ENCODE data around the gene NCK2.

NCK2 gene

DNA sequence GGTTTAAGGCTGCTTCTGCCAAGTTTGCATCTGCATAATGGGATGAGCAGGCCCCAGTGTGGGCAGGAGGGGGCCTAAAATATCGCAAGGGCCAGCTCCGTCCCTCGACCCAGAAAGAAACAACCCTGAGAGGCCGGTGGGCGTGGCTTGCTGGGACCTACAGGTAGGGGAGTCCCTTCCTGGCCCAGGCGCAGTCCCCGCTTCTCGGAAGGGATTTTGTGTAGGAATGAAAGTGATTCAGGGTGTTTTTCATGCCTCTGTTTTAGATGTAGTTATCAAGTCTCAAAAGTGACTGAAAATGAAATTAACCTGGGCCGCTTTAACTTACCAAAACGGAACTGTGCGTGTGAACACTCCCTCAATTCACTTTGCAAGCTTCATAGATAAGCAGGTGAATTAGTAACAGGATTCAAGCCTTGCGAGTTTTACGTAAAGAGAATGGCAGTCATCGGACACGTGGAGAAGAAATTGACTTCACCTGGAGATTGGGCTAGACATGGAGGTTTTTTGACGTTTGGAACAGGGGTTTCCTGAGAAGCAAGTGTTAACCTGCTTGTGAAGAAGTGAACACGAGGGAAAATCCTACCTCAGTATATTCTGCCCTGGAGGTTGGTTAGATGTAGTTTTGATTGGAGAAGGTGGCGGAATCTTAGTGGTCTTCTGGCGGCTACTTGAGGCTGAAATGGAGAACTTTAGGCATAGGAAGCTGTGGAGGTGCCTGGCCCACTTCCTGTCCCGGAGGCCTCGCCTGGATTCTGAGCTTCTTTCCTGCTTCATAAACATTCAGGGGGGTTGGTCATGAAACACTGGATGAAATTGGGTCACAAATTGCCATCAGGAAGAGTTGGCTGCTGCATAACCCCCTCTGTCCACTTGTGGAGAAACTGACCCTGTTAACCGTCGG lies 1.7 kb downstream of the NCK2 start:
- no peaks in the 10 kb centered on the region for H3K9me3 ChIP-seq (ENCODE audit: control insufficient read depth, low read length)
- H3K27ac ChIP-seq (ENCODE audit: insufficient read depth, low read depth, low read length, poor library complexity, severe bottlenecking): no peak overlapping the region
- no peaks in the 10 kb centered on the region for H3K36me3 ChIP-seq (ENCODE audit: control insufficient read depth, insufficient read depth, low read length)
- H3K4me1 ChIP-seq (ENCODE audit: control insufficient read depth, insufficient read depth, low read length): peaks cover 10% of the 10 kb centered on the region
- peak overlapping the region; percentile 71 for H3K4me3 ChIP-seq (ENCODE audit: insufficient read depth, low read depth, low read length)
- peaks cover 14% of the 10 kb centered on the region for H3K27me3 ChIP-seq (ENCODE audit: control insufficient read depth, insufficient read depth, low read length, poor library complexity, severe bottlenecking)
- 60% methylated on average over 23 of the region's 23 CpGs for WGBS, 2 experiments

DNA sequence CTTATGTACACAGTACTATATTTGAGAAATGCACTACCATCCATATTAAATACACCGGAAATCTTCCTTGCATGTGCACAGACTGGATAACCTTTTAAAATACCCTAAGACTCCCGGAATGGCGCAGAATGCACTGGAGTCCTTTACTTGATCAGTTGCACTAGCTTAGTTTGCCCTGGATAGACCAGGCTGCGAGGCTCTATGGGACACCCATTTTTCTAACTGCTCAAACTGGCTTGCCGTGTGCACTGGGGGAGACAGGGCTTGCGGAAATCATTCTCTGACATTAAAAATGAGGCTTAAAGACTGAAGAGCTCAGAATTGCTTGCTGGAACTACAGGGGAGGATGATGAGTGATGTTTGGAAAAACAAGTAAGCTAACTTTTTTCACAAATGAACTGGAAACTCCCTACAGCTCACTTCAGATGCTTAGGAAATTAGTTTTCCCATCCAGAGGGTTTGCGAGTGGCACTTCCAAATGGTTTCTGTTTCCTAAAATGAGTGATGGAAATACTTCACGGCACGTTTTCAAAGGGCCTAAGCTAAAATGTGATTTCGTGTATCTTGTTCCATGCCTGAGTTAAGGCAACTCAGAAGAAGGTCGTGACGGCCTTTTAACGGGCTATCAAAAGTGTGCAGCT lies 2.7 kb downstream of the NCK2 start:
- no peak overlapping the region for H3K27ac ChIP-seq (ENCODE audit: insufficient read depth, low read depth, low read length, poor library complexity, severe bottlenecking)
- no peaks in the 10 kb centered on the region for H3K9me3 ChIP-seq (ENCODE audit: control insufficient read depth, low read length)
- H3K36me3 ChIP-seq (ENCODE audit: control insufficient read depth, insufficient read depth, low read length): no peaks in the 10 kb centered on the region
- H3K4me1 ChIP-seq (ENCODE audit: control insufficient read depth, insufficient read depth, low read length): peaks cover 10% of the 10 kb centered on the region
- H3K27me3 ChIP-seq (ENCODE audit: control insufficient read depth, insufficient read depth, low read length, poor library complexity, severe bottlenecking): peaks cover 14% of the 10 kb centered on the region
- H3K4me3 ChIP-seq (ENCODE audit: insufficient read depth, low read depth, low read length): no peak overlapping the region
- WGBS, 2 experiments: 94 to 95% methylated on average over 13 of the region's 13 CpGs

DNA sequence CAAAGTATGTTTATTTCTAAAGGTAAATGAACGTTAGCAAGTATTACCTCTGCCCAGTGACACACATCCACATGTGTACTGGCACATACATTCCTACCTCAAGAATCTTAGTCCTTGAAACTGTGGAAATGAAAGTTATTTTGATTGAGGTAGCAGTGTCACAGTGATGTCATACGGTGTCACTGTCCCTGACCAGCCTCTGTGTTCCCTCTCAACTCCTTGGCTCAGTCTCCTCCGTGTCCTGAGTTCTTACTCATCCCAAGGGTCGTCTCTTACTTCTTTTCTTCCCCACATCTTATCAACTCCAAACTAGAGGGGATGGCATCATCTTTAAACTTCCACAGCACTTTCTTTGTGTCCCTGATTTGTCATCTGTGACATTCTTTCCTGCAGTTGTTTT lies 3.3 kb downstream of the NCK2 start:
- Histone ChIP-seq H3K27ac (ENCODE audit: insufficient read depth, low read depth, low read length, poor library complexity, severe bottlenecking) (no peak overlapping the region), H3K36me3 (ENCODE audit: control insufficient read depth, insufficient read depth, low read length) (no peaks in the 10 kb centered on the region), H3K9me3 (ENCODE audit: control insufficient read depth, low read length) (no peaks in the 10 kb centered on the region), H3K27me3 (ENCODE audit: control insufficient read depth, insufficient read depth, low read length, poor library complexity, severe bottlenecking) (peaks cover 13% of the 10 kb centered on the region), H3K4me1 (ENCODE audit: control insufficient read depth, insufficient read depth, low read length) (peaks cover 10% of the 10 kb centered on the region), H3K4me3 (ENCODE audit: insufficient read depth, low read depth, low read length) (no peak overlapping the region)
- 86 to 94% methylated on average over 3 to 4 of the region's 4 CpGs for WGBS, 2 experiments

DNA sequence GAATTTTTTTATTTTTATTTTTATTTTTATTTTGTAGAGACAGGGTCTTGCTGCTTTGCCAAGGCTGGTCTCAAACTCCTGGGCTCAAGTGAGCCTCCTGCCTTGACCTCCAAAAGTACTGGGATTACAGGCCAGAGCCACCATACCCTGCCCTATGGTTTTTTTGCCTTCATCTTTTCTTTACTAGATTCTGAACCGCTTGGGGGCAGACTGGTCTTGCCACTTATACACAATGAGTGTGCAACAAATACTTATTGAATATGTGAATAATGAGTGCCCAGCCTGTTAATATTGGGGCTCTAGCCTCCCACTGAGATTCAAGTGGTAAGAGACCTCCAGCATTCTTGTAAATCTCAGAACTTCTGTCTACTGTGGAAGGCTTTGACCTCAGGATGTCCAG lies 3.9 kb downstream of the NCK2 start:
- no peaks in the 10 kb centered on the region for H3K36me3 ChIP-seq (ENCODE audit: control insufficient read depth, insufficient read depth, low read length)
- no CpG with 5 or more reads among the region's 1 CpG for WGBS, 2 experiments
- peaks cover 10% of the 10 kb centered on the region for H3K4me1 ChIP-seq (ENCODE audit: control insufficient read depth, insufficient read depth, low read length)
- peaks cover 8% of the 10 kb centered on the region for H3K27me3 ChIP-seq (ENCODE audit: control insufficient read depth, insufficient read depth, low read length, poor library complexity, severe bottlenecking)
- no peak overlapping the region for H3K4me3 ChIP-seq (ENCODE audit: insufficient read depth, low read depth, low read length)
- no peak overlapping the region for H3K27ac ChIP-seq (ENCODE audit: insufficient read depth, low read depth, low read length, poor library complexity, severe bottlenecking)
- no peaks in the 10 kb centered on the region for H3K9me3 ChIP-seq (ENCODE audit: control insufficient read depth, low read length)

DNA sequence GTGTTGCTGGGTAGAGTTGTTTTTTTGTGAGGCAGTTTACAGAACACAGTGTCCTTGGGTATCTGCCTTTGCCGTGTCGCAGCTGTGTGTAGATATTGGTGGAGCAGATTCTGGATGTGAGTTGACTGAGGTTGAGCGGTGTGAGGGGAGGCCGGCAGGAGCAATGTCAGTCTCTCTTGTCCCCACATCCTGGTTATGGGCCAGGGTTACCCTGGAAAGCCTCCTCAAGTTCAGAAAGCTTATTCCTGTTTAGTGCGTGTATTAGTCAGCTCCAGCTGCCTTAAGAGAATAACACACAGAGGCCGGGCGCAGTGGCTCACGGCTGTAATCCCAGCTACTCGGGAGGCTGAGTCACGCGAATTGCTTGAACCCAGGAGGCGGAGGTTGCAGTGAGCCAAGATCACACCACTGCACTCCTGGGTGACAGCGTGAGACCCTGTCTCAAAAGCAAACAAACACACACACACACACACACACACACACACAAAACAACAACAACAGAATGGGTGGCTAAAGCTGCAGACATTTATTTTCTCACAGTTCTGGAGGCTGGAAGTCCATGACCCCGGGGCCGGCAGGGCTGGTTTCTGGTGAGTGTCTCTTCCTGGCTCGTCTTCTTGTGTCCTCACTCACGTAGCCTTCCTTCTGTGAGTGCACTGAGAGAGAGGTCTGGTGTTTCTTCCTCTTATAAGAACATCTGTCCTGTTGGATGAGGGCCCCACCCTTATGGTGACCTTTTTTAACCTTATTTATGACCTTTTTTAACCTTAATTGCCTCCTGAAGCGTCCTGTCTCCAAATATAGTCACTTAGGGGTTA lies 5.1 kb downstream of the NCK2 start:
- WGBS, 2 experiments: 90 to 91% methylated on average over 18 of the region's 18 CpGs
- H3K36me3 ChIP-seq (ENCODE audit: control insufficient read depth, insufficient read depth, low read length): no peaks in the 10 kb centered on the region
- H3K4me1 ChIP-seq (ENCODE audit: control insufficient read depth, insufficient read depth, low read length): peaks cover 12% of the 10 kb centered on the region
- no peaks in the 10 kb centered on the region for H3K27me3 ChIP-seq (ENCODE audit: control insufficient read depth, insufficient read depth, low read length, poor library complexity, severe bottlenecking)
- H3K27ac ChIP-seq (ENCODE audit: insufficient read depth, low read depth, low read length, poor library complexity, severe bottlenecking): no peak overlapping the region
- H3K9me3 ChIP-seq (ENCODE audit: control insufficient read depth, low read length): no peaks in the 10 kb centered on the region
- no peak overlapping the region for H3K4me3 ChIP-seq (ENCODE audit: insufficient read depth, low read depth, low read length)

DNA sequence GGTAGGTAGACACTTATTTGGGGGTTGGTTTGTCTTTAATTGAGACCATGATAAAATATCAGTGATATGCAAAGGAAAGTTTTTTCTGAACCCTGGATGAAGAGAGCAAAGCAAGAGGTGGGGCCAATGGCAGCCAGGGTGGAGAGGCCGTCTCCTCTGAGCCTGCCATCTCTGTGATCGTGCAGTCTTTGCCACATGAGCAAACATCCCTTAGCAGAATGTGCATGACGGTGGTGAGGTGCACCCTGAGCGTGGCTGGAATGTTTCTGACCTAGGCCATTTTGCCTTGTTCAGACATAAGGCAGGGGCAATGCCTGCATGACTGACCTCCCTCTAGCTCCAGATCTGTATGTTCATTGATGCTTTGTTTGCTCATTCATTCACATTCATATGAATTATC lies 6.0 kb downstream of the NCK2 start:
- H3K36me3 ChIP-seq (ENCODE audit: control insufficient read depth, insufficient read depth, low read length): no peaks in the 10 kb centered on the region
- H3K9me3 ChIP-seq (ENCODE audit: control insufficient read depth, low read length): no peaks in the 10 kb centered on the region
- H3K27me3 ChIP-seq (ENCODE audit: control insufficient read depth, insufficient read depth, low read length, poor library complexity, severe bottlenecking): no peaks in the 10 kb centered on the region
- H3K27ac ChIP-seq (ENCODE audit: insufficient read depth, low read depth, low read length, poor library complexity, severe bottlenecking): no peak overlapping the region
- peaks cover 14% of the 10 kb centered on the region for H3K4me1 ChIP-seq (ENCODE audit: control insufficient read depth, insufficient read depth, low read length)
- no peak overlapping the region for H3K4me3 ChIP-seq (ENCODE audit: insufficient read depth, low read depth, low read length)
- 94 to 99% methylated on average over 4 of the region's 4 CpGs for WGBS, 2 experiments

DNA sequence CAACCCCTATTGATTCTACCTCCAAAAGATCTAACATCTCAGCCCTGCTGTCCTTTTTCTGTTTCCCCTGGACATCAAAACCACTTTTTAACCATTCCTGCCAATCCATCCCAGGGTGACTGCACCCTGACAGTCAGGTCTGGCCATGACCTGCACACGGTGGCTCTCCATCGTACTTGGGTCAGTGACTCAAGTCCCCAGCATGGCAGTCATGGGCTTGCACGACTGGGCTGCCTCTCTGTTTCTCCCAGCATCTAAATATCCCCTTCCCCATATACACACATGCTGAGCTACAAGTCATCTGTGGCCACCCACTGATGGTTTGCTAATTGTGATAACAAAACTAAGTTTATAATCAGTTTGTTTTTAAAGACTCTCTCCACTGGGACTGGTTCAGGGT lies 6.6 kb downstream of the NCK2 start:
- peaks cover 14% of the 10 kb centered on the region for H3K4me1 ChIP-seq (ENCODE audit: control insufficient read depth, insufficient read depth, low read length)
- no peaks in the 10 kb centered on the region for H3K9me3 ChIP-seq (ENCODE audit: control insufficient read depth, low read length)
- H3K36me3 ChIP-seq (ENCODE audit: control insufficient read depth, insufficient read depth, low read length): no peaks in the 10 kb centered on the region
- no peaks in the 10 kb centered on the region for H3K27me3 ChIP-seq (ENCODE audit: control insufficient read depth, insufficient read depth, low read length, poor library complexity, severe bottlenecking)
- 87 to 94% methylated on average over 3 of the region's 3 CpGs for WGBS, 2 experiments
- H3K27ac ChIP-seq (ENCODE audit: insufficient read depth, low read depth, low read length, poor library complexity, severe bottlenecking): no peak overlapping the region
- no peak overlapping the region for H3K4me3 ChIP-seq (ENCODE audit: insufficient read depth, low read depth, low read length)

DNA sequence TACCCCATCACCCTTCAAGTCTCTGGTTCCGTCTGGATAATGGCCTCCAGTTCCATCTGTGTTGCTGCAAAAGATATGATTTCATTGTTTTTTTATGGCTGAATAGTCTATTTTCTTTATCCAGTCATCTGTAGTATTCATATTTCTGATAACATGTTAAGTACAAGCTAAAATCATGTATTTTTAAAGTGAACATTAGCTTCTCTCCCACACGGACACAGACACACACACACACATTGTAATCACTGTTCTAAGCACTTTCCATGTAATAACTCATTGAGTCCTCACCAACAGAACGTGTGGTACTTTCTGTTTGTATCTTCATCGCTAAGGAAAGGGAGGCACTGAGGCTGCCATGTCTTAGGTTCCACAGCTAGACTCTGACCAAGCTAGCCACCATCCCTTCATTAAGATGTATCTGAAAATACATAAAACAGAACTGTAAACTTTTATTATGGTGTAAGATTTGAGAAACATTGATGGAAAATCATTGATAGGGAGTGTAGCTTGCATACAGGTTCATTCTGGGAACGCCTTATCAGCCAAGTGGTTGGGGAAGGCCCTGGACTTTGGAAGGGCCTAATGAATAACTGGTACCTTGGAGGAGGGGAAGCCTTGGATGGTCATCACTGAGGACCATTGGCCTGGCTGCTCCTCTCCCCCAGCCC lies 8.1 kb downstream of the NCK2 start:
- WGBS, 2 experiments: 91 to 95% methylated on average over 4 to 5 of the region's 5 CpGs
- no peaks in the 10 kb centered on the region for H3K36me3 ChIP-seq (ENCODE audit: control insufficient read depth, insufficient read depth, low read length)
- no peak overlapping the region for H3K4me3 ChIP-seq (ENCODE audit: insufficient read depth, low read depth, low read length)
- peaks cover 4% of the 10 kb centered on the region for H3K4me1 ChIP-seq (ENCODE audit: control insufficient read depth, insufficient read depth, low read length)
- no peaks in the 10 kb centered on the region for H3K27me3 ChIP-seq (ENCODE audit: control insufficient read depth, insufficient read depth, low read length, poor library complexity, severe bottlenecking)
- no peak overlapping the region for H3K27ac ChIP-seq (ENCODE audit: insufficient read depth, low read depth, low read length, poor library complexity, severe bottlenecking)
- H3K9me3 ChIP-seq (ENCODE audit: control insufficient read depth, low read length): no peaks in the 10 kb centered on the region

DNA sequence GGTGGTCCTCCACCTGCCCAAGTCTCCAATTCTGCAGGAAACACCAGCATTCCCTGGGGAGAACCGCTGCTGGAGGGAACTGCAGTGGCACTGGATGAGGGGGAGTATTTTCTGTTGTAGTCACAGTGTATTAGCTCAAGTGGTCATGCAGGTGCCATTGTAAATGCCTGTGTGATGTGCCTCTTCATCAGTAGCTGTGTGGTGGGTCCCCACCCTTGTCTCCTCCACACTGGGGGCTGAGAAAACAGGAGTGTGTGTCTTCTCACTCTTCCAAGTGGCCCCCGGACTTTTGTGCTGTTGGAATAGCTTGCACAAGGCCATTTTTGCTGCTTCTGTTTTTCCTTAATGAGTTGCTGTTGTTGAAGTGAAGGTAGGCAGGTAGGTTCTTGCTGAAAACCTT lies 8.7 kb downstream of the NCK2 start:
- WGBS, 2 experiments: 68 to 77% methylated on average over 2 of the region's 2 CpGs
- no peaks in the 10 kb centered on the region for H3K9me3 ChIP-seq (ENCODE audit: control insufficient read depth, low read length)
- H3K4me3 ChIP-seq (ENCODE audit: insufficient read depth, low read depth, low read length): no peak overlapping the region
- H3K4me1 ChIP-seq (ENCODE audit: control insufficient read depth, insufficient read depth, low read length): peaks cover 4% of the 10 kb centered on the region
- no peak overlapping the region for H3K27ac ChIP-seq (ENCODE audit: insufficient read depth, low read depth, low read length, poor library complexity, severe bottlenecking)
- H3K36me3 ChIP-seq (ENCODE audit: control insufficient read depth, insufficient read depth, low read length): no peaks in the 10 kb centered on the region
- H3K27me3 ChIP-seq (ENCODE audit: control insufficient read depth, insufficient read depth, low read length, poor library complexity, severe bottlenecking): no peaks in the 10 kb centered on the region
